Stimulated activated CD4-positive, alpha-beta T cell treated with anti-CD3 and anti-CD28 coated beads, Interleukin-1b, Interleukin-23, amount 100 ng/mL, for 1 hour (primary cell): ENCODE data around the gene IMPG1.

Source experiments
- DNase-seq, 2 donors: peaks; one replicate each; pipeline ENCODE4 v3.0.0-alpha.2; 2020; ENCODE audit warnings: low read depth in 2 of 2

The IMPG1 gene

DNA sequence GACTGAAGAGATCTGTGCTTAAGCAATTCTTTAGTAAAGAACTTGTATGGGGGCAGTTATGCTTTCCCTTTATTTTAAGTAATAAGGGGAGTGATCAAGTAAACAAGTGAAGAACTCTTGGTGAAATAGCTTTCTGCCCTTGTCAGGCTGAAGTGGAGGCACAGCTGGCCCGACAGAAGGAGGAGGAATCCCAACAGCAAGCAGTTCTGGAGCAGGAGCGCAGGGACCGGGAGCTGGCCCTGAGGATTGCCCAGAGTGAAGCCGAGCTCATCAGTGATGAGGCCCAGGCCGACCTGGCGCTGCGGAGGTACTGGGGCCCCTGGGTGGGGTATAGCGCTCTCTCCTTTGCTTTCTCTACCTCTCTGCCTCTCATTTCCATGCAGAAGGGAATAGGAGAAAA lies 180.1 kb downstream of the IMPG1 start:
- DNase-seq: no peak

DNA sequence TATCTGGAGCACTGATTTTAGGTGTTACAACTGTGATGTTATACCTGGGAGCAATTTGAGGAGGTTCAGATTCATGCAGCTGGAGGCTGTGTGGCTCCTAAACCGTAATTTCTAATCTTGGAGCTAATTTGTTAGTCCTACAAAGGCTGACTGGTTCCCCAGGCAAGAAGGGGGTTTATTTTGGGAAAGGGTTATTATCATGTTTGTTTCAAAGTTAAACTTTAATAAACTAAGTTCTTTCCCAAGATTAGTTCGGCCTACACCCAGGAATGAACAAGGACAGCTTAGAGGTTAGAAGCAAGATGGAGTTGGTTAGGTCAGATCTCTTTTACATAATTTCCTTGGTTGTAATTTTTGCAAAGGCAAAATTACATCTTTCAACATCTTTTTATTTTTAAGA lies 187.6 kb downstream of the IMPG1 start:
- DNase-seq: no peak

DNA sequence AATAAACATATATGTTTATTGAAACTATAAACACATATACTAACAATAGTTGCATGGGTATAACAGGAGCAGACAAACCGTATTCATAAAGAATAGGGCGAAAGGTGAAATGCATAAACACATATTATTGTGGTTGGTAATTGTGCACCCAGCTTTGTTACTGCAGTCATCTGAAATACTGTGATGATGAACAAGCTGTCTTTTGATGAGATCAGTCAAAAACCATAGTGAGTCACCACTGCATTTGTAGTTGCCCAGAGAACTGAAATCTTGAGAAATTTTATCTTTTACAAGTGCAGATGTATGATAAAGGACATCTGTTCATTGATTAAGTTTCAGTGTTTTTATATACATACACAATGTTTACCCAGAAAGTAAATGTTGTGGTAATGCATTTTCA lies 189.7 kb downstream of the IMPG1 start:
- DNase-seq: no peak

DNA sequence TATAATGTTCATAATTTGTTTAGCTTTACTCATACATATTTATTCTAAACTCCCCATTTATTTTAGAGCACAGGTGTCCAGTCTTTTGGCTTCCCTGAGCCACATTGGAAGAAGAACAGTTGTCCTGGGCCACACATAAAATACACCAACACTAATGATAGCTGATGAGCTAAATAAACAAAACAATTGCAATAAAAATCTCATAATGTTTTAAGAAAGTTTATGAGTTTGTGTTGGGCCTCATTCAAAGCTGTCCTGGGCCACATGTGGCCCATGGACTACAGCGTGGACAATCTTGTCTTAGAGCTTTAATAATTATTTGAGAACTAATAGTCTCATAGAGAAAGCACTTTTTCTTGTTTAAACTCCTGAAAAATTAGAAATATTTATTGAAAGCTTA lies 192.2 kb downstream of the IMPG1 start:
- no peak for DNase-seq

DNA sequence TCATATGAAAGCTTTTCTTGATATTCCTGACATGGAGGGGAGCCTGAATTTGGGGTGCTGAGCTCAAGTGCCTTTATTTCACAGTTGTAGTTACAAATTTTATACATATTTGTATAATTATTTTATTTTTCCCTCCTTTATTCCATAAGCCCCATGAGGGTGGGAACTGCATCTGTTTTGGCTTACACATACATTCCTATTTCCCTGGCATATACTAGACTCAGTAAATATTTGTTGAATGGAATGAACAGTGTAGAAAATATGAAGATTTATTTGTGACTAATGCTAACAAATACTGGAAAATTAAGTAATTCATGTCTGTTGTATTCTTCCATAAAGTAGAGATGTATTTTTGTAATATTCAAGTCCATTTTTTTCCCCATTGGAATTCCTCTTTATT lies 196.3 kb downstream of the IMPG1 start:
- no peak for DNase-seq

DNA sequence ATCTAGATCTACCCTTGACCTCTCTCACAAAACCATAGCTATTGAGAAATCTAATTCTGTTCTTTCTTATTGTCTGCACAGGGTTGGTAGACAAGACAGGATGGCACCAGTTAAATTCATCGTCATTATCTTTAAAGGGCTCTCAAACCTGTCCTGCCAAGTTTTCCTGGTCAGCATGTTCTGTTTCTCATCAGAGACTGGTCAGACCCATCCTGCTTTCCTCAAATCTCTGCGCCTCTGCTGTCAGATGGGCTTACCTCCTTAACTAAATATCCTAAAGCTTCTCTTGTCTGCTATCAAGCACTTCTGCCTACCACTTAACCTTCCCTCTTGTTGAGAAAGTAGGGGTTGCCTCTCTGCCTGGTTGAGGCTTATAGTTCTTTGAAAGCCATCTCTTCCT lies 198.2 kb downstream of the IMPG1 start:
- no peak for DNase-seq
